GM12878 (cell line): ENCODE measurements around the gene PRR16. TPM values are rescaled to one million over a fixed set of nuclear protein-coding genes. Genes with fewer than 3 reads are reported as not detected.

ENCODE experiments used
- ATAC-seq: fragments of 200-7000 bp; cut with Tn5 transposase; 3 replicates; pipeline ENCODE4 v1.9.1; 2020; ENCODE audit warnings: mild to moderate bottlenecking, moderate library complexity
- BruUV-seq: library from RNA; stranded (reverse); fragments of 400-500 nt; replicated peaks from 2 replicates; lab custom pipeline; 2021; lab: Mats Ljungman, UMichigan
- CTCF ChIA-PET: fragments of 300-600 bp; sonication (Branson Sonifier 250); formaldehyde crosslinking; extraction: SDS; loops from one replicate; lab custom pipeline; 2021; ENCODE audit warnings: inconsistent platforms; lab: Yijun Ruan, JAX
- POLR2A ChIA-PET: fragments of 350-600 bp; formaldehyde crosslinking; extraction: SDS; loops from one replicate; lab custom pipeline; 2021; ENCODE audit warnings: inconsistent platforms; lab: Charles Lee
- RAD21 ChIA-PET: fragments of 300-600 bp; sonication (Branson Sonifier 250); formaldehyde crosslinking; loops from one replicate; lab custom pipeline; 2023; ENCODE audit warnings: antibody characterized with exemption; ENCODE audit not compliant: unreplicated experiment; lab: Charles Lee
- SMC1A ChIA-PET: fragments of 300-600 bp; sonication (Branson Sonifier 250); formaldehyde crosslinking; loops from one replicate; lab custom pipeline; 2023; ENCODE audit not compliant: unreplicated experiment, uncharacterized antibody; lab: Charles Lee
- DNase-seq: peaks from one replicate; pipeline ENCODE4 v3.0.0-alpha.2; 2011; ENCODE audit warnings: low read depth, low spot score
- FAIRE-seq: peaks from 3 replicates; lab custom pipeline; 2011; peaks lifted over from hg19 to GRCh38; lab: Jason Lieb, UNC
- H2AFZ ChIP-seq: 2 replicates; pipeline ENCODE4 v1.6.0; 2011; ENCODE audit warnings: low read depth, low read length, control low read depth; ENCODE audit not compliant: control insufficient read depth
- H3K27ac ChIP-seq: 2 replicates; pipeline ENCODE4 v1.5.1; 2011; ENCODE audit warnings: control low read depth; ENCODE audit not compliant: control insufficient read depth, insufficient read depth
- H3K27me3 ChIP-seq, 2 experiments: replicated peaks in 1 of 2; 2 replicates each; pipeline versions ENCODE4 v1.6.0 to v1.6.1; 2011; ENCODE audit warnings: low read length in 1 of 2; ENCODE audit not compliant: control insufficient read depth in 2 of 2, insufficient read depth in 2 of 2
- H3K36me3 ChIP-seq, 2 experiments: 2 replicates each; pipeline ENCODE4 v1.5.1; 2011; ENCODE audit warnings: low read length in 1 of 2; ENCODE audit not compliant: control insufficient read depth in 2 of 2, insufficient read depth in 2 of 2
- H3K4me1 ChIP-seq: 2 replicates; pipeline ENCODE4 v1.6.1; 2011; ENCODE audit warnings: mild to moderate bottlenecking, low read length, moderate library complexity, mixed read lengths; ENCODE audit not compliant: control insufficient read depth, insufficient read depth
- H3K4me2 ChIP-seq: 2 replicates; pipeline ENCODE4 v1.6.0; 2011; ENCODE audit warnings: control low read depth; ENCODE audit not compliant: control insufficient read depth, insufficient read depth
- H3K4me3 ChIP-seq: fragments of 200-600 bp; sonication (generic); 2 replicates; pipeline ENCODE4 v1.5.1; 2016
- H3K79me2 ChIP-seq: 2 replicates; pipeline ENCODE4 v1.6.0; 2011; ENCODE audit warnings: low read length; ENCODE audit not compliant: control insufficient read depth, insufficient read depth
- H3K9ac ChIP-seq: 2 replicates; pipeline ENCODE4 v1.8.0; 2011; ENCODE audit warnings: low read length, control low read depth, mixed read lengths; ENCODE audit not compliant: control insufficient read depth, insufficient read depth
- H3K9me3 ChIP-seq: replicated peaks from 3 replicates; pipeline ENCODE4 v1.5.1; 2011; ENCODE audit warnings: mild to moderate bottlenecking, low read length; ENCODE audit not compliant: control insufficient read depth, insufficient read depth
- H4K20me1 ChIP-seq: 2 replicates; pipeline ENCODE4 v1.6.0; 2011; ENCODE audit not compliant: control insufficient read depth, insufficient read depth
- HDAC6 ChIP-seq: fragments of 200-600 bp; sonication (generic); IDR thresholded peaks from one replicate; pipeline ENCODE4 v1.8.0; 2017; ENCODE audit warnings: antibody characterized with exemption; ENCODE audit not compliant: unreplicated experiment
- MEF2B ChIP-seq: fragments of 450-650 bp; IDR thresholded peaks from 2 replicates; pipeline ENCODE4 v1.6.1; 2018; ENCODE audit warnings: mild to moderate bottlenecking, moderate library complexity; ENCODE audit not compliant: partially characterized antibody, poor library complexity, severe bottlenecking
- MTA2 ChIP-seq: fragments of 450-650 bp; IDR thresholded peaks from 2 replicates; pipeline ENCODE4 v1.6.1; 2016; ENCODE audit warnings: low read depth, mild to moderate bottlenecking, moderate library complexity
- WGBS: methylation state at CpG from one replicate; pipeline ENCODE4 v1.1.6; 2016; ENCODE audit warnings: low lambda C conversion rate; ENCODE audit not compliant: insufficient replicate concordance, insufficient coverage; ENCODE audit errors: missing lambda C conversion rate; 5-methylcytosine and 5-hydroxymethylcytosine counted together
- in situ Hi-C: fragments of 300-500 bp; cut with MboI; formaldehyde crosslinking; loops from 9 replicates; pipeline ENCODE4 v1.14.3; 2018; ENCODE audit warnings: mixed read lengths
- intact Hi-C: fragments of 100-400 bp; cut with micrococcal nuclease; formaldehyde crosslinking; loops from one replicate; pipeline ENCODE4 v1.14.2; 2022; ENCODE audit not compliant: unreplicated experiment
- polyA plus RNA-seq, 11 experiments: library from polyadenylated mRNA; depleted of rRNA in 4 of 11; unstranded in 6 of 11; stranded (reverse) in 5 of 11; fragments of >200 nt; fragmentation: Nextera tagmentation in 4 of 11; fragmentation: Illumina TruSeq in 1 of 11; extraction: Ambion mirVana in 4 of 11; extraction: Trizol in 1 of 11; gene quantifications; 1 replicate in 1 of 11; 2 replicates in 10 of 11; pipeline versions ENCODE4 v1.2.1 to v1.2.3, GENCODE V29; 2011 to 2016; ENCODE audit warnings: inconsistent platforms in 2 of 11, missing spikeins in 2 of 11, low read depth in 1 of 11
- total RNA-seq, 4 experiments: library from RNA; depleted of rRNA in 3 of 4; stranded (reverse); fragments of >200 nt in 3 of 4; fragmentation: Illumina TruSeq in 1 of 4; extraction: Trizol in 1 of 4; gene quantifications; 2 replicates each; pipeline versions ENCODE4 v1.2.1 to v1.2.3, GENCODE V29; 2013 to 2021
- TF ChIP-seq, protein P1 (sequence below): fragments of 450-650 bp; formaldehyde crosslinking; IDR thresholded peaks from 2 replicates; pipeline ENCODE4 v1.5.0; 2022; ENCODE audit warnings: mild to moderate bottlenecking, missing genetic modification characterization

PRR16 gene
- total and polyA plus RNA-seq, 10 of the 15 experiments (the other 5 are each of a cell fraction or from before 2014, with no cell fraction given) = not detected

GRCh38 chr5:120452471-120452870 is 11.6 kb upstream of the PRR16 start (continued):
- no peak for TF ChIP-seq MTA2
- no peak for TF ChIP-seq MEF2B

DNA sequence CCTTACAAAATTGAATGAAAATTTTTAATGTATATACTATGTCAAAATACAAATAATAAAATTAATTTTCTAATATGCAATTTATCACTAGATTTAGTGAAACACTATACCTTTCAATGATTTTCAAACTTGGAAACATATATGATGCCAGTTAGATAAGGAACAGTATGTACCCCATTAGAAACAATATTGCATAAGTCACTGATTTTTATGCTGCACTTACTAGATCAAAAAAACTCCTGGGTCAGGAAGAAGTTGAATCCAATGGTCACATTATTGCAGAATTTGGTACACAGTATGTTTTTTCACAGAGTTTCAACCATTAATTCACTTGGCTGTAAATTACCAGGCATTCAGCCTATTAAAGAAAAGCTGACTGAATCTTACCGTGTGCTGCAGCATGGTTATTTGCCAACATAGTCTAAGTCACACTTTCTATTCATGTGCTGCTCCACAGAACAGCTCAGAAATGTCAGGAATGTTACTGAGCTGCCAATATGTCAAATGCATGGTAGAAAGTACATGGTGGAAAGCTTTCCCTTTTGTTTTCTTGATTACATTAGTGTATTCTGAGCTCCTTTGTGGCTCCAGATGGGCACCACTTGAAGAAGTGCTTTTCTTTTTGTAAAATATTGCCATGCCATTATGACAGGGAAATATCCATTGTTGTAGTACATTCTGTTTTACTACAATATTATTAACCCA is 9.9 kb upstream of the PRR16 start:
- no peak for FAIRE-seq
- BruUV-seq = no TSS peak
- RAD21 ChIA-PET = no interaction called here
- Histone ChIP-seq H3K4me2 (no peak overlapping the region), H3K36me3 (no peaks in the 10 kb centered on the region), H3K79me2 (no peaks in the 10 kb centered on the region), H3K4me3 (no peak overlapping the region), H3K27me3 (no peaks in the 10 kb centered on the region), H3K4me1 (no peaks in the 10 kb centered on the region), H3K9ac (no peak overlapping the region), H3K27ac (no peak overlapping the region)
- CTCF ChIA-PET = no interaction called here
- in situ Hi-C loops (loop anchor here (10.0 to 25.0 kb wide), 3 partner anchors 979 to 1467 kb away; partner anchors contain the start of gene DTWD2), intact Hi-C loops (no loop called here)
- ATAC-seq = no peak
- SMC1A ChIA-PET = no interaction called here
- WGBS = 95% methylated on average over 1 of the region's 1 CpG
- TF ChIP-seq HDAC6 = no peak
- TF ChIP-seq, protein P1, sequence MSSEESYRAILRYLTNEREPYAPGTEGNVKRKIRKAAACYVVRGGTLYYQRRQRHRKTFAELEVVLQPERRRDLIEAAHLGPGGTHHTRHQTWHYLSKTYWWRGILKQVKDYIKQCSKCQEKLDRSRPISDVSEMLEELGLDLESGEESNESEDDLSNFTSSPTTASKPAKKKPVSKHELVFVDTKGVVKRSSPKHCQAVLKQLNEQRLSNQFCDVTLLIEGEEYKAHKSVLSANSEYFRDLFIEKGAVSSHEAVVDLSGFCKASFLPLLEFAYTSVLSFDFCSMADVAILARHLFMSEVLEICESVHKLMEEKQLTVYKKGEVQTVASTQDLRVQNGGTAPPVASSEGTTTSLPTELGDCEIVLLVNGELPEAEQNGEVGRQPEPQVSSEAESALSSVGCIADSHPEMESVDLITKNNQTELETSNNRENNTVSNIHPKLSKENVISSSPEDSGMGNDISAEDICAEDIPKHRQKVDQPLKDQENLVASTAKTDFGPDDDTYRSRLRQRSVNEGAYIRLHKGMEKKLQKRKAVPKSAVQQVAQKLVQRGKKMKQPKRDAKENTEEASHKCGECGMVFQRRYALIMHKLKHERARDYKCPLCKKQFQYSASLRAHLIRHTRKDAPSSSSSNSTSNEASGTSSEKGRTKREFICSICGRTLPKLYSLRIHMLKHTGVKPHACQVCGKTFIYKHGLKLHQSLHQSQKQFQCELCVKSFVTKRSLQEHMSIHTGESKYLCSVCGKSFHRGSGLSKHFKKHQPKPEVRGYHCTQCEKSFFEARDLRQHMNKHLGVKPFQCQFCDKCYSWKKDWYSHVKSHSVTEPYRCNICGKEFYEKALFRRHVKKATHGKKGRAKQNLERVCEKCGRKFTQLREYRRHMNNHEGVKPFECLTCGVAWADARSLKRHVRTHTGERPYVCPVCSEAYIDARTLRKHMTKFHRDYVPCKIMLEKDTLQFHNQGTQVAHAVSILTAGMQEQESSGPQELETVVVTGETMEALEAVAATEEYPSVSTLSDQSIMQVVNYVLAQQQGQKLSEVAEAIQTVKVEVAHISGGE (CRISPR knock-in tag) = no peak
- TF ChIP-seq, all 136 proteins: peak for 0
- Histone ChIP-seq H4K20me1 (no peaks in the 10 kb centered on the region), H3K9me3 (no peaks in the 10 kb centered on the region), H2AFZ (no peak overlapping the region)
- DNase-seq = no peak
- POLR2A ChIA-PET = no interaction called here
